ENCODE data around the gene PDE4D.
"Not testable (repeated sequence)": the region's sequence is repeated elsewhere in the genome, so short reads cannot be mapped to it uniquely, and the experiment has no call there.

The PDE4D gene

GRCh38 chr5:59385700-59386099 is 507.8 kb downstream of the PDE4D start:
- no peak overlapping the region for H3K4me2 ChIP-seq (ENCODE audit: low read depth, low read length)
- H3K27ac ChIP-seq (ENCODE audit: low read length): no peak overlapping the region
- H4K20me1 ChIP-seq (ENCODE audit: insufficient read depth, low read length): no peaks in the 10 kb centered on the region
- no peaks in the 10 kb centered on the region for H3K36me3 ChIP-seq (replicated peaks; ENCODE audit: insufficient read depth, low read length)
- TF ChIP-seq CTCF (IDR thresholded peaks at IDR 0.05; ENCODE audit: low read length) (no peak), EZH2phosphoT487 (IDR thresholded peaks at IDR 0.05; ENCODE audit: low read length) (no peak), EZH2 (optimal IDR thresholded peaks at IDR 0.05; ENCODE audit: low read depth, low read length) (no peak)
- H3K79me2 ChIP-seq (ENCODE audit: low read length): no peaks in the 10 kb centered on the region
- H3K27me3 ChIP-seq (replicated peaks; ENCODE audit: insufficient read depth, low read length): no peaks in the 10 kb centered on the region
- no peaks in the 10 kb centered on the region for H3K9me2 ChIP-seq (replicated peaks; ENCODE audit: insufficient read depth, low read length)
- no peak overlapping the region for H3K4me3 ChIP-seq (ENCODE audit: low read length)
- H3K4me1 ChIP-seq (ENCODE audit: low read length): no peaks in the 10 kb centered on the region
- no peak overlapping the region for H2AFZ ChIP-seq (ENCODE audit: low read length)
- H3K9me3 ChIP-seq (replicated peaks; ENCODE audit: insufficient read depth, low read length): no peaks in the 10 kb centered on the region
- DNase-seq: no peak
- no peak overlapping the region for H3K9ac ChIP-seq (ENCODE audit: low read length)
- H3F3A ChIP-seq (ENCODE audit: insufficient read depth, low read length): no peaks in the 10 kb centered on the region

GRCh38 chr5:59380350-59380951 is 513.1 kb downstream of the PDE4D start:
- no peaks in the 10 kb centered on the region for H3K9me3 ChIP-seq (replicated peaks; ENCODE audit: insufficient read depth, low read length)
- peak; percentile 63 for TF ChIP-seq CTCF (IDR thresholded peaks at IDR 0.05; ENCODE audit: low read length)
- TF ChIP-seq EZH2phosphoT487 (IDR thresholded peaks at IDR 0.05; ENCODE audit: low read length): no peak
- H3K27me3 ChIP-seq (replicated peaks; ENCODE audit: insufficient read depth, low read length): no peaks in the 10 kb centered on the region
- H3F3A ChIP-seq (ENCODE audit: insufficient read depth, low read length): no peaks in the 10 kb centered on the region
- H3K4me2 ChIP-seq (ENCODE audit: low read depth, low read length): 0 out of 2 replicates have a peak overlapping the region, but pooled peaks have one; percentile 5
- peaks cover 7% of the 10 kb centered on the region; the same call in 1 of the 2 replicates for H3K4me1 ChIP-seq (ENCODE audit: low read length)
- H3K9me2 ChIP-seq (replicated peaks; ENCODE audit: insufficient read depth, low read length): no peaks in the 10 kb centered on the region
- no peak overlapping the region for H3K9ac ChIP-seq (ENCODE audit: low read length)
- no peak overlapping the region for H3K27ac ChIP-seq (ENCODE audit: low read length)
- no peaks in the 10 kb centered on the region for H3K36me3 ChIP-seq (replicated peaks; ENCODE audit: insufficient read depth, low read length)
- no peak overlapping the region for H2AFZ ChIP-seq (ENCODE audit: low read length)
- H4K20me1 ChIP-seq (ENCODE audit: insufficient read depth, low read length): no peaks in the 10 kb centered on the region
- no peaks in the 10 kb centered on the region for H3K79me2 ChIP-seq (ENCODE audit: low read length)
- peak; percentile 92 for DNase-seq
- H3K4me3 ChIP-seq (ENCODE audit: low read length): no peak overlapping the region

DNA sequence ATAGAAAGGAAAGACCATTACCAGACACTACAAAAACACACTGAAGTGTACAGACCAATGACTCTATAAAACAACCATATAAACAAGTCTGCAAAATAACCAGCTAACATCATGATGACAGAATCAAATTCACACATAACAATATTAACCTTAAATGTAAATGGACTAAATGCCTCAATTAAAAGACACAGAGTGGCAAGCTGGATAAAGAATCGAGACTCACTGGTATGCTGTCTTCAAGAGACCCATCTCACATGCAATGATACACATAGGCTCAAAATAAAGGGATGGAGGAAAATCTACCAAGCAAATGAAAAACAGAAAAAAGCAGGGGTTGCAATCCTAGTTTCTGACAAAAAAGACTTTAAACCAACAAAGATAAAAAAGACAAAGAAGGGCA is 519.5 kb downstream of the PDE4D start:
- not testable (repeated sequence) for H3K9ac ChIP-seq (ENCODE audit: low read length); H3K27ac ChIP-seq (ENCODE audit: low read length); H3K4me1 ChIP-seq (ENCODE audit: low read length); DNase-seq; H3K4me2 ChIP-seq (ENCODE audit: low read depth, low read length); H3K79me2 ChIP-seq (ENCODE audit: low read length); H2AFZ ChIP-seq (ENCODE audit: low read length); H3K4me3 ChIP-seq (ENCODE audit: low read length); H4K20me1 ChIP-seq (ENCODE audit: insufficient read depth, low read length); H3K36me3 ChIP-seq (replicated peaks; ENCODE audit: insufficient read depth, low read length); H3F3A ChIP-seq (ENCODE audit: insufficient read depth, low read length); H3K27me3 ChIP-seq (replicated peaks; ENCODE audit: insufficient read depth, low read length); H3K9me2 ChIP-seq (replicated peaks; ENCODE audit: insufficient read depth, low read length); H3K9me3 ChIP-seq (replicated peaks; ENCODE audit: insufficient read depth, low read length)

DNA sequence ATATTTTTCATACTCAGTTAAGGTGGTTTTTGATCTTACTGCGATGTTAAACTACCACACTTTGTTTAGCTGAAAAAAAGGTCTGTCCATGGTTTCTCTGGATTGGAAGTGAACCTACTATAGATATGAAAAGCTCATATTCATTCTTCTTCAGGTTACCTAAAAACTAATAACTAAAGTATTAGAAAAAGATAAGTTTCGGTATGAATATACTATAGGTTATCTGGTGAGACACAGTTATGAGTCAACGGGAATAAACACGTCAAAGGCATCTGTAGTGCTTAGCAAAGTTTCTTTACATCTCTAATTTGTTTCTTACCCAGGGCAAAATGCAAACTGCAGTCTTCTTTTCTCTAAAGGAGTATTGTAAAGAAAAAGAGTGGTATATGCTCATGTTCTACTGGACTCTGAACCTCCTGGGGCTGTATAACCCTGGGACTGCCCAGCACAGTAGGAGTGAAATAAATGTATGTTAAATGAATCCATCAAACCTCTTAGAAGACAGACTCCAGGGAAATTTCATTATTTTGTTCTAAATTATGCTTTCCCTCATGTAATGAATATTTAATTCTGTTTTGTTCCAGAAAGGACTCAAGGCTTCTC is 521.9 kb downstream of the PDE4D start:
- no peaks in the 10 kb centered on the region for H3K79me2 ChIP-seq (ENCODE audit: low read length)
- no peaks in the 10 kb centered on the region for H3K9me3 ChIP-seq (replicated peaks; ENCODE audit: insufficient read depth, low read length)
- no peaks in the 10 kb centered on the region for H3K36me3 ChIP-seq (replicated peaks; ENCODE audit: insufficient read depth, low read length)
- no peaks in the 10 kb centered on the region for H3F3A ChIP-seq (ENCODE audit: insufficient read depth, low read length)
- H2AFZ ChIP-seq (ENCODE audit: low read length): no peak overlapping the region
- no peak overlapping the region for H3K27ac ChIP-seq (ENCODE audit: low read length)
- TF ChIP-seq EZH2phosphoT487 (IDR thresholded peaks at IDR 0.05; ENCODE audit: low read length) (no peak), CTCF (IDR thresholded peaks at IDR 0.05; ENCODE audit: low read length) (no peak), EZH2 (optimal IDR thresholded peaks at IDR 0.05; ENCODE audit: low read depth, low read length) (no peak)
- H3K4me2 ChIP-seq (ENCODE audit: low read depth, low read length): no peak overlapping the region
- H4K20me1 ChIP-seq (ENCODE audit: insufficient read depth, low read length): no peaks in the 10 kb centered on the region
- H3K9ac ChIP-seq (ENCODE audit: low read length): no peak overlapping the region
- no peaks in the 10 kb centered on the region for H3K27me3 ChIP-seq (replicated peaks; ENCODE audit: insufficient read depth, low read length)
- no peaks in the 10 kb centered on the region for H3K4me1 ChIP-seq (ENCODE audit: low read length)
- no peak overlapping the region for H3K4me3 ChIP-seq (ENCODE audit: low read length)
- no peaks in the 10 kb centered on the region for H3K9me2 ChIP-seq (replicated peaks; ENCODE audit: insufficient read depth, low read length)
- no peak for DNase-seq

Data from MM.1S (cell line).